A549 (cell line): ENCODE results near the gene HDAC3.

Experiments
- BHLHE40 ChIP-seq: IDR thresholded peaks from 2 replicates; pipeline ENCODE4 v1.6.1; 2012; ENCODE audit warnings: low read depth, low read length, inconsistent platforms
- CEBPB ChIP-seq, 2 experiments: fragments of >200 bp in 1 of 2; sonication (Bioruptor Twin) in 1 of 2; formaldehyde crosslinking in 1 of 2; IDR thresholded peaks; 2 replicates each; pipeline ENCODE4 v1.6.1; 2012 to 2016
- EP300 ChIP-seq, 2 experiments: fragments of >200 bp; sonication (Bioruptor Twin); formaldehyde crosslinking; IDR thresholded peaks; 2 replicates in 1 of 2; 3 replicates in 1 of 2; pipeline ENCODE4 v1.6.1; 2016 to 2017
- ESRRA ChIP-seq: fragments of 150-350 bp; IDR thresholded peaks from 2 replicates; pipeline ENCODE4 v1.6.1; 2014; ENCODE audit warnings: mild to moderate bottlenecking, low read length, borderline replicate concordance
- HOXB13 ChIP-seq: fragments of 250-450 bp; sonication (Bioruptor Pico); IDR thresholded peaks from 2 replicates; pipeline ENCODE4 v1.5.0; 2020; ENCODE audit warnings: low read depth, mild to moderate bottlenecking, moderate library complexity
- MAZ ChIP-seq: fragments of 150-350 bp; IDR thresholded peaks from 2 replicates; pipeline ENCODE4 v1.6.1; 2014; ENCODE audit warnings: antibody characterized with exemption, low read depth, low read length, borderline replicate concordance
- POLR2A ChIP-seq: IDR thresholded peaks from 2 replicates; pipeline ENCODE4 v1.6.1; 2012; ENCODE audit warnings: mild to moderate bottlenecking, low read length
- RAD21 ChIP-seq, 2 experiments: fragments of >200 bp in 1 of 2; sonication (Bioruptor Twin) in 1 of 2; formaldehyde crosslinking in 1 of 2; IDR thresholded peaks in 1 of 2; conservative IDR thresholded peaks in 1 of 2; 2 replicates in 1 of 2; 3 replicates in 1 of 2; pipeline ENCODE4 v1.6.1; 2012 to 2018; ENCODE audit warnings: inconsistent platforms in 1 of 2
- SMC3 ChIP-seq: fragments of >200 bp; sonication (Bioruptor Twin); formaldehyde crosslinking; IDR thresholded peaks from 3 replicates; pipeline ENCODE4 v1.6.1; 2018; ENCODE audit warnings: inconsistent platforms
- TP53 ChIP-seq: fragments of 250-450 bp; sonication (Bioruptor Pico); IDR thresholded peaks from 2 replicates; pipeline ENCODE4 v1.5.0; 2021; ENCODE audit warnings: mild to moderate bottlenecking, moderate library complexity
- ZC3H11A ChIP-seq: fragments of 450-650 bp; IDR thresholded peaks from 2 replicates; pipeline ENCODE4 v1.6.1; 2014; ENCODE audit warnings: antibody characterized with exemption, mild to moderate bottlenecking
- TF ChIP-seq, protein P1 (sequence below): fragments of >200 bp; sonication (Bioruptor Twin); formaldehyde crosslinking; IDR thresholded peaks from 3 replicates; pipeline ENCODE4 v1.5.1; 2016

DNA sequence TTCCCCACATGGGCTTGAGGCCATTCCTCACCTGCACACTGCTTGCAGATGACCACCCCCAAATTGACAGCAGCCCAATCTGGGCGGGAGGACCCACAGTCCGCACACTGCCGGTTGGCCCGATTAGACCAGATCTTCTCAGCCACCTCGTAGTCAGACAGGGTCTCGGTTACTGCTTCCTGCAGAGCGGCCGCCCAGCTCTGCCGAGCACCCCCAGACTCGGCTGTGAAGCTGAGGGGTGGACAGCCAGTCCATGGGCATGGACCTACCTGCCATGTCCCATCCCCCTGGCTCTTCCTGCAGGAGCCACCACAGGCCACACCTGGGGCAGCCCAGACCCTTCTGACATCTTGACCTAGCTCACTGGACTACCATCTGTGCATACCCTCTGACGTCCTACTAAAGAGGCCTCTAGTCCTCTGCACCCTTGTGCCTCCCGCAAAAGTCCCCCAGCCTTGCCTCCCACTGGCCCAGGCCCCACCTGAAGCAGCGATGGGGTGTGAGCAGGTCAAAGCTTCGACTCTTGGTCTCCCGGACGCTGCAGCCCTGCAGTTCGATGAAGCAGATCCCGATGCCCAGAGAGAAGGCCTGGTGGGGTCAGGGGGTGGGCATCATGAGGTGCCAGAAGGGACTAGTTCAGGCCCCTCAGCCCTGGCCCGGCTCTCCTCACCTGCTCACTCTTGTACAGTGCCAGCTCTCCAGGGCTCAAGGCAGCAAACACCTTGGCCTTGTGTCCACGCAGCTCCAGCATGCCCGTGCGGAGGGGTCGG lies 35.6 kb upstream of the HDAC3 start:
- TF ChIP-seq HOXB13 (CRISPR knock-in tag) (no peak), CEBPB (IDR thresholded peaks at IDR 0.05) (no peak), BHLHE40 (no peak), POLR2A (no peak), RAD21 (conservative IDR thresholded peaks at IDR 0.05 in 1 of 2, IDR thresholded peaks at IDR 0.05 in 1 of 2) (no peak), EP300 (IDR thresholded peaks at IDR 0.05) (no peak), TP53 (CRISPR knock-in tag) (no peak), MAZ (no peak), ZC3H11A (no peak), SMC3 (no peak), ESRRA (no peak)
- TF ChIP-seq, protein P1, sequence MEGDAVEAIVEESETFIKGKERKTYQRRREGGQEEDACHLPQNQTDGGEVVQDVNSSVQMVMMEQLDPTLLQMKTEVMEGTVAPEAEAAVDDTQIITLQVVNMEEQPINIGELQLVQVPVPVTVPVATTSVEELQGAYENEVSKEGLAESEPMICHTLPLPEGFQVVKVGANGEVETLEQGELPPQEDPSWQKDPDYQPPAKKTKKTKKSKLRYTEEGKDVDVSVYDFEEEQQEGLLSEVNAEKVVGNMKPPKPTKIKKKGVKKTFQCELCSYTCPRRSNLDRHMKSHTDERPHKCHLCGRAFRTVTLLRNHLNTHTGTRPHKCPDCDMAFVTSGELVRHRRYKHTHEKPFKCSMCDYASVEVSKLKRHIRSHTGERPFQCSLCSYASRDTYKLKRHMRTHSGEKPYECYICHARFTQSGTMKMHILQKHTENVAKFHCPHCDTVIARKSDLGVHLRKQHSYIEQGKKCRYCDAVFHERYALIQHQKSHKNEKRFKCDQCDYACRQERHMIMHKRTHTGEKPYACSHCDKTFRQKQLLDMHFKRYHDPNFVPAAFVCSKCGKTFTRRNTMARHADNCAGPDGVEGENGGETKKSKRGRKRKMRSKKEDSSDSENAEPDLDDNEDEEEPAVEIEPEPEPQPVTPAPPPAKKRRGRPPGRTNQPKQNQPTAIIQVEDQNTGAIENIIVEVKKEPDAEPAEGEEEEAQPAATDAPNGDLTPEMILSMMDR: no peak
